Measurements from ENCODE around the gene CELF2. TPM values are rescaled to one million over a fixed set of nuclear protein-coding genes. Genes with fewer than 3 reads are reported as not detected.

Gene CELF2
- total RNA-seq, 1 experiment from 2014 or later: 28.7 TPM

DNA sequence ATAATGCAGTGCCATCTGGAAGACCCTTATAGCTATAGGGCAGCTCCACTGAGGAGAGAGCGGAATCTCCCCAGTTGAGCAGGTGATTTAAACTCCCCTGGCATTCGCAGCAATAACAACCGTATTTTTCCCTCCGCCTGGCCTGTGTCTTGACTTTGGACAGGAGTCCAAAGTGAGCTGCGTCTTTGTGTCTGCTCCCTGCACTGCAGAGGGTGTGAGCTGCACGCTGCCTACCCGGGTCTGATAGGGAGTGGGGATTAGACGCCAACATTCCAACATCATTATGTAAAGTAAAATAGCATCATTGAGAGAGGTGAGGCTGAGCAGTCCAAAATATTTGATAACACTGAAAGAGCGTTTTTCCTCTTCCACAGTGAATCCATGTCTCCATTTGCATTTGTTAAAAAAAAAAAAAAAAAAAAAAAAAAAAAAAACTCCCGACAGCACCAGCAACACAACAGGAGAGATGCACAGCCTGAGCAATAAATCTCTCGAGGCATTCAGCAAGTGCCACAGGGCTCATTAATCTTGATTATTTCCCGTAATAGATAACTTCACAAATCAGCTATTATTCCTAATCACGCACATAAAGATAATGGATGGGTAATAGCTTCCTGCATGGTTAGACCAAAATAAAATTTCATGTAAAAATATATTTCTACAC, 68.6 kb downstream of the CELF2 start:
- Histone ChIP-seq H2AFZ (ENCODE audit: low read length) (no peak overlapping the region), H2BK12ac (ENCODE audit: insufficient read length, low read depth, low read length) (no peak overlapping the region), H3K79me1 (ENCODE audit: insufficient read depth, low read depth, low read length, poor library complexity, severe bottlenecking) (no peaks in the 10 kb centered on the region), H3K23me2 (ENCODE audit: insufficient read length, low read depth, low read length, poor library complexity, severe bottlenecking) (no peaks in the 10 kb centered on the region), H3K27me3 (ENCODE audit: insufficient read depth, low read length) (no peaks in the 10 kb centered on the region), H3K4me2 (ENCODE audit: insufficient read depth, insufficient read length, low read length) (no peak overlapping the region), H3K79me2 (ENCODE audit: insufficient read depth, low read length) (peaks cover 2% of the 10 kb centered on the region; the same call in 1 of the 2 replicates), H3K4me1 (ENCODE audit: insufficient read depth, low read length) (no peaks in the 10 kb centered on the region), H4K5ac (ENCODE audit: insufficient read length, low read depth, low read length) (no peak overlapping the region), H2BK20ac (ENCODE audit: low read depth, low read length, poor library complexity, severe bottlenecking) (no peak overlapping the region), H4K91ac (ENCODE audit: insufficient read length, low read depth, low read length) (no peak overlapping the region), H2AK5ac (ENCODE audit: insufficient read length, low read length) (no peak overlapping the region), H3K14ac (ENCODE audit: insufficient read depth, low read length) (no peak overlapping the region), H4K20me1 (ENCODE audit: control insufficient read depth, insufficient read depth, insufficient read length) (no peaks in the 10 kb centered on the region), H2BK15ac (ENCODE audit: low read depth, low read length) (no peak overlapping the region), H3T11ph (ENCODE audit: low read length) (no peak overlapping the region), H3K9me3 (ENCODE audit: control insufficient read depth, low read depth, low read length) (no peaks in the 10 kb centered on the region), H3K27ac (ENCODE audit: insufficient read length, low read depth, low read length) (no peak overlapping the region), H3K18ac (ENCODE audit: insufficient read length, low read depth, low read length) (no peak overlapping the region), H3K23ac (ENCODE audit: insufficient read length, low read depth, low read length) (no peak overlapping the region), H3K56ac (ENCODE audit: insufficient read length, low read depth, low read length) (no peak overlapping the region), H3K4ac (ENCODE audit: low read depth, low read length) (no peak overlapping the region), H4K8ac (replicated peaks; ENCODE audit: insufficient read length, low read depth, low read length) (no peak overlapping the region), H2BK120ac (ENCODE audit: low read depth, low read length, poor library complexity, severe bottlenecking) (no peak overlapping the region), H3K9ac (ENCODE audit: extremely low read depth, insufficient read length, low read length) (no peak overlapping the region), H2BK5ac (ENCODE audit: insufficient read length, low read length) (no peak overlapping the region)
- H3K27ac Mint-ChIP-seq: no peak overlapping the region
- TF ChIP-seq, protein P1, sequence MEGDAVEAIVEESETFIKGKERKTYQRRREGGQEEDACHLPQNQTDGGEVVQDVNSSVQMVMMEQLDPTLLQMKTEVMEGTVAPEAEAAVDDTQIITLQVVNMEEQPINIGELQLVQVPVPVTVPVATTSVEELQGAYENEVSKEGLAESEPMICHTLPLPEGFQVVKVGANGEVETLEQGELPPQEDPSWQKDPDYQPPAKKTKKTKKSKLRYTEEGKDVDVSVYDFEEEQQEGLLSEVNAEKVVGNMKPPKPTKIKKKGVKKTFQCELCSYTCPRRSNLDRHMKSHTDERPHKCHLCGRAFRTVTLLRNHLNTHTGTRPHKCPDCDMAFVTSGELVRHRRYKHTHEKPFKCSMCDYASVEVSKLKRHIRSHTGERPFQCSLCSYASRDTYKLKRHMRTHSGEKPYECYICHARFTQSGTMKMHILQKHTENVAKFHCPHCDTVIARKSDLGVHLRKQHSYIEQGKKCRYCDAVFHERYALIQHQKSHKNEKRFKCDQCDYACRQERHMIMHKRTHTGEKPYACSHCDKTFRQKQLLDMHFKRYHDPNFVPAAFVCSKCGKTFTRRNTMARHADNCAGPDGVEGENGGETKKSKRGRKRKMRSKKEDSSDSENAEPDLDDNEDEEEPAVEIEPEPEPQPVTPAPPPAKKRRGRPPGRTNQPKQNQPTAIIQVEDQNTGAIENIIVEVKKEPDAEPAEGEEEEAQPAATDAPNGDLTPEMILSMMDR (conservative IDR thresholded peaks at IDR 0.05): no peak
- no peaks in the 10 kb centered on the region for H3K27me3 Mint-ChIP-seq (ENCODE audit: low read depth)
- H3K4me3 Mint-ChIP-seq: no peak overlapping the region
- no peaks in the 10 kb centered on the region for H3K9me3 Mint-ChIP-seq
- 0 out of 4 replicates have a peak, but pooled peaks cover 0 to 2% of the 10 kb centered on the region in 2 experiments for H3K4me1 Mint-ChIP-seq
- no CpG with 5 or more reads among the region's 13 CpGs for WGBS (ENCODE audit: extremely low coverage, insufficient read length, low lambda C conversion rate)
- no peaks in the 10 kb centered on the region for H3K36me3 Mint-ChIP-seq (ENCODE audit: insufficient read depth in 1 of 3, low read depth in 3 of 3)
- no peak for DNase-seq
